Left lung (tissue), 10 donors: ENCODE measurements around the gene TGFB3. TPM values are rescaled to one million over a fixed set of nuclear protein-coding genes. Genes with fewer than 3 reads are reported as not detected.

Experiments
- ATAC-seq: fragments of 200-7000 bp; cut with Tn5 transposase; one replicate; pipeline ENCODE4 v1.9.1; 2020; ENCODE audit warnings: moderate library complexity
- DNase-seq, 4 donors: peaks; one replicate each; pipeline ENCODE4 v3.0.0-alpha.2; 2013 to 2020
- H3K27ac ChIP-seq, 2 donors: fragments of 200-600 bp; sonication (generic) in 1 of 2; one replicate each; pipeline versions ENCODE4 v1.5.0 to v1.8.0; 2020 to 2021
- H3K27me3 ChIP-seq, 2 donors: fragments of 200-600 bp; sonication (generic) in 1 of 2; one replicate each; pipeline versions ENCODE4 v1.5.0 to v1.8.0; 2020 to 2021
- H3K36me3 ChIP-seq, 2 donors: fragments of 200-600 bp; sonication (generic) in 1 of 2; one replicate each; pipeline versions ENCODE4 v1.5.0 to v1.8.0; 2020 to 2021
- H3K4me1 ChIP-seq, 2 donors: fragments of 200-600 bp; one replicate each; pipeline ENCODE4 v1.8.0; 2021
- H3K4me3 ChIP-seq, 2 donors: fragments of 200-600 bp; sonication (generic) in 1 of 2; one replicate each; pipeline versions ENCODE4 v1.5.0 to v1.8.0; 2020 to 2021; ENCODE audit warnings: mild to moderate bottlenecking in 1 of 2
- H3K9me3 ChIP-seq, 2 donors: fragments of 200-600 bp; sonication (generic) in 1 of 2; one replicate each; pipeline versions ENCODE4 v1.5.0 to v1.8.0; 2020 to 2021
- intact Hi-C, 2 donors: fragments of 100-400 bp; cut with DNase I; formaldehyde crosslinking; loops; one replicate each; pipeline versions ENCODE4 v1.11.2 to v1.14.2; 2022
- polyA plus RNA-seq, 6 donors: library from polyadenylated mRNA; unstranded; fragments of 120-200 nt; gene quantifications; one replicate each; pipeline ENCODE4 v1.2.1, GENCODE V29; 2013; ENCODE audit not compliant: insufficient read length in 6 of 6
- total RNA-seq, 2 donors: library from RNA; stranded (reverse); fragmentation: NEBNext Ultra II Directional; extraction: Animal tissue kit (Norgen Biotek cat#: 25700); gene quantifications; one replicate each; pipeline ENCODE4 v1.2.1, GENCODE V29; 2021
- TF ChIP-seq, protein P1 (sequence below), 2 donors: fragments of 200-600 bp; sonication (generic) in 1 of 2; IDR thresholded peaks; one replicate each; pipeline versions ENCODE4 v1.5.0 to v1.8.0; 2021; ENCODE audit warnings: antibody characterized with exemption in 2 of 2
- donor health status: DM: no; HTN: yes; CAD: no.
- donor health status: DM: no; HTN: no; CAD: no.

The TGFB3 gene
- total and polyA plus RNA-seq, 8 donors = 34.5 to 202 (median 163) TPM

DNA sequence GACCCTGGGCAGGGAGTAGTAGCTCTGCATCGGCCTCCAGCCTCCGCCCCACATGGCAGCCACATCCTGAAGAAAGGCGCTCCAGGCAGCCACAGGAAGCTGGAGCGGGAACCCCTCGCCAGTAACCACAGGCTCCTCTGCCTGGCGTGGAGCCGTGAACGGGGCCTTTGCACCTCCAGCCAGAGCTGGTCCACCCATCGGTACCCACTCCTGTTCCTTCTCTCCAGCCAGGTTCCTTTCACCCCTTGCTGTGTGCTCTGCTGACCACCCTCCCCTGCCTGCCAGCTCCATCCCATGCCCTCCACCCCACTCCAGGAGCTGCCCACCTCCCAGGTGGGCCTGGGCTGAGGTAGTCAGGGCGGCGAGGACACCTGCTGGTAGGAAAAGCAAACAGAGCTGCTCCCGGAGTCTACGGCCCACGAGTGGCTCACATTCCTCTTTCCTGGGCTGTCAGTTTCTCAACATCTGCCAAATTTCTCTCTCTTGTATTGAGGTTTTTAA, 2.7 kb downstream of the TGFB3 start:
- H3K27ac ChIP-seq = no peak overlapping the region
- peak; percentile 10 for ATAC-seq

DNA sequence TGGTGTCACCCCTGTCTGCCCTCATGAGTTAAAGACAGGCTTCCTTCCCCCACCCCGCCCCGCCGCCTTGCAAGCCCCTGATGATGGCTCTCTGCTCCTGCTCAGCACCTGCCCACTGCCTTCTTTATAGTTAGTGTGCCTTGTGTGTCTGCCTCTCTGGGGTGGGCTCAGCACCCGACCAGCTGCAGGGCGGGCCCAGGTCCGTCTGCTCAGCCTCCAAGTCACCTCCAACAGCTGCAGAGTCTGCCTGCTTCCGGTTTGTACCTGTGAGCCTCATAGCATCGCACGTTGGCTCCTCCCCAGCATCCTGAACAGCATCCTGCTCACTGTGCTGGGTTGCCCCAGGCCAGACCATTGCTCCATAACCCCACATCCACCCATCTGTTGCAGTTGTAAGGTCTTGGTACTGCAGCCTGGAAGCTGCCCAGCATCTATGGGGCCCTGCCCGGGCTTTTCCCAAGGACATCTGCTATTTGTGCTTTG, 3.5 kb downstream of the TGFB3 start:
- intact Hi-C loops = no loop called here
- DNase-seq (no peak), ATAC-seq (no peak)

More for the DNA sequence above, 2.7 kb downstream of the TGFB3 start:
- Histone ChIP-seq H3K36me3 (no peaks in the 10 kb centered on the region), H3K27me3 (no peaks in the 10 kb centered on the region), H3K4me3 (peak overlapping the region; percentile 52 to 65), H3K9me3 (no peaks in the 10 kb centered on the region), H3K4me1 (peaks cover 4 to 38% of the 10 kb centered on the region in 2 donors)
- TF ChIP-seq, protein P1, sequence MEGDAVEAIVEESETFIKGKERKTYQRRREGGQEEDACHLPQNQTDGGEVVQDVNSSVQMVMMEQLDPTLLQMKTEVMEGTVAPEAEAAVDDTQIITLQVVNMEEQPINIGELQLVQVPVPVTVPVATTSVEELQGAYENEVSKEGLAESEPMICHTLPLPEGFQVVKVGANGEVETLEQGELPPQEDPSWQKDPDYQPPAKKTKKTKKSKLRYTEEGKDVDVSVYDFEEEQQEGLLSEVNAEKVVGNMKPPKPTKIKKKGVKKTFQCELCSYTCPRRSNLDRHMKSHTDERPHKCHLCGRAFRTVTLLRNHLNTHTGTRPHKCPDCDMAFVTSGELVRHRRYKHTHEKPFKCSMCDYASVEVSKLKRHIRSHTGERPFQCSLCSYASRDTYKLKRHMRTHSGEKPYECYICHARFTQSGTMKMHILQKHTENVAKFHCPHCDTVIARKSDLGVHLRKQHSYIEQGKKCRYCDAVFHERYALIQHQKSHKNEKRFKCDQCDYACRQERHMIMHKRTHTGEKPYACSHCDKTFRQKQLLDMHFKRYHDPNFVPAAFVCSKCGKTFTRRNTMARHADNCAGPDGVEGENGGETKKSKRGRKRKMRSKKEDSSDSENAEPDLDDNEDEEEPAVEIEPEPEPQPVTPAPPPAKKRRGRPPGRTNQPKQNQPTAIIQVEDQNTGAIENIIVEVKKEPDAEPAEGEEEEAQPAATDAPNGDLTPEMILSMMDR (IDR thresholded peaks at IDR 0.05) = peak; percentile 32 to 37
- peak in 2 of 4 donors; percentile 60 to 66 for DNase-seq
- intact Hi-C loops = no loop called here

DNA sequence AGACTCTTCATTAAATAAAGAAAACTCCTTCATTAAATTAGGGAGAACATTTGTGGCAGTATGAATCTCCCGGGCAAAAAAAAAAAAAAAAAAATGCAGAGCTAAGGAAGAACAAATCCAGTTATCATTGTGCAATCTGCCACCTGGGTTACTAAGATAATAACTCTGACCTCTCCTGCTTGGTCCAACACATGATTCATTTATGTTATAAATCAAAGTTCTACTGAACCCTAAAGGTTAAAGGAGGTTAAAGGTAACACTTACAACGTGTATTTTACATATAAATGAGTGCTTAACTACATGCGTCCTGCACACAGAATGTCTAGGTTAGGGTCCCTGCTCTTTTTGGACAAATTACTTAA, 4.2 kb downstream of the TGFB3 start:
- Histone ChIP-seq H3K4me1 (peaks cover 4 to 32% of the 10 kb centered on the region in 2 donors), H3K27ac (no peak overlapping the region), H3K27me3 (no peaks in the 10 kb centered on the region), H3K4me3 (no peak overlapping the region), H3K36me3 (no peaks in the 10 kb centered on the region), H3K9me3 (no peaks in the 10 kb centered on the region)
- DNase-seq (no peak), ATAC-seq (no peak)
- TF ChIP-seq, protein P1 (IDR thresholded peaks at IDR 0.05) = no peak
- intact Hi-C loops = no loop called here

More for the DNA sequence above, 3.5 kb downstream of the TGFB3 start:
- Histone ChIP-seq H3K27ac (no peak overlapping the region), H3K9me3 (no peaks in the 10 kb centered on the region), H3K4me3 (no peak overlapping the region), H3K27me3 (no peaks in the 10 kb centered on the region), H3K36me3 (no peaks in the 10 kb centered on the region), H3K4me1 (peaks cover 4 to 38% of the 10 kb centered on the region in 2 donors)
- TF ChIP-seq, protein P1 (IDR thresholded peaks at IDR 0.05) = no peak

DNA sequence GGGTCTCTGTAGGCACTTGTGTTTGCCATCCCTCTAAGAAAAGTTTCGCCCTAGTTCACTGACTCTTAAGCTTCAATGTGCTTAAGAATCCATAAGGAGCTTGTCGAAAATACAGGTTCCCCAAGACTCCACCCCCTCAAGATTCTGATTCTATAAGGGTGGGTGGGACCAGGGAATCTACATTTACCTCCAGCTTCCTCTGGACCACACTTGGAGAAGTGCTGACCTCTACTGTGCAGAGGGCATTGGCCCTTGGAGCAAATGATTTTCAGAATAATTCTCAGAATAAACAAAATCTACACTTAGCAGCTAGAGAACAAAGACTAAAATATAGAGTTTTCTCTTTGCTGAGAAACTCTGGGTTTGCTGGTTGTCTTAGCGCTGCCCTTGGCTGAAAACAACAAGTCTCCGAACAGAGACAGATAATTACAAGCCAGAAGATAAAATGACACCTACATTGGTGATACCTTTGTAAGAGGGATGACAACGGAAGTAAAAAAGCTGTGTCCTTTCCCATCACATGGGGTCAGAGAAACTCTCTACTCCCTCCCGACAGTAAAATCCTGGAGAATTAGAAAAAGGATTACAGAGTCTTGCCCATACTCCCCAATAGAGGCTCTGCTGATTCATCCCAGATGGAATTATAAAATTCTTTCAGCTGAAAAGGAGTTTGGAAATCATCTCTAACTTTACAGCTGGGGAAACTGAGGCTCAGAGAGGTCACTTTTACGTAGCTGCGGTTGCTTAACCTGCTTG, 4.8 kb downstream of the TGFB3 start:
- DNase-seq (no peak), ATAC-seq (no peak)
- no peaks in the 10 kb centered on the region for H3K36me3 ChIP-seq
- no peak overlapping the region for H3K27ac ChIP-seq
- H3K9me3 ChIP-seq = no peaks in the 10 kb centered on the region
- intact Hi-C loops = no loop called here
- no peak overlapping the region for H3K4me3 ChIP-seq
- peaks cover 4 to 32% of the 10 kb centered on the region in 2 donors for H3K4me1 ChIP-seq
- no peaks in the 10 kb centered on the region for H3K27me3 ChIP-seq
- TF ChIP-seq, protein P1 (IDR thresholded peaks at IDR 0.05) = no peak

DNA sequence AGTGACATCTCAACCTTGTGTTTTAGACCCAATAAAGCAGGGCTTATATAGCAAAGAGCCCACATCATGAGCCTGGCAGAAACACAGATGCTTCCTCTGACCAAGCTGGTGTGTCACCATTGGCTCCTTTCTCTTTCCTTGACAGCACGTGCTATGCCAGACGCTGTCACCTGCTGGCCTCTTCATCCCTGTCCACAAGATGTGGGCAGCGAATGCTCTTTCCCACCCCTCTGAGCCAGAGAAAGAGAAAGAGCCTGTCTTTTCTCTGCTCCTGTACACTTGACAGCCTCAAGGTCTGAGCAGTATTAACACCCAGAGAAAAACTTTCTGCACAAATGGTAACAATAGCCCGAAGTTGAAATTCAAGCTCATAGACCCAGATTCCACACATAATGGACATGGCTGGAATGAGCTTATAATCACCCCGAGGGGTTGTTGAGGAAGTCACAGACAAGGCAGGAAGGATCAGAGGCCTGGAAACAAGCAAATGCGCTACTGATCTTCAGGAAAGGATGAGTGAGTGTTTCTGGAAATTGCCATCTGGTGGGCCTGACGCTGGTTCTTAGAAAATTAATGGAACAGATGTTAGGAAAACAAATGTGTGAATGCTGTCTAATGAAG, 8.9 kb downstream of the TGFB3 start:
- no peak overlapping the region for H3K27ac ChIP-seq
- H3K9me3 ChIP-seq = no peaks in the 10 kb centered on the region
- H3K36me3 ChIP-seq = no peaks in the 10 kb centered on the region
- TF ChIP-seq, protein P1 (IDR thresholded peaks at IDR 0.05) = no peak
- DNase-seq (no peak), ATAC-seq (no peak)
- no peaks in the 10 kb centered on the region for H3K27me3 ChIP-seq
- intact Hi-C loops = no loop called here
- no peak overlapping the region for H3K4me3 ChIP-seq
- peaks cover 0 to 3% of the 10 kb centered on the region in 2 donors for H3K4me1 ChIP-seq
